ENCODE results near the gene TEKTIP1. TPM values are rescaled to one million over a fixed set of nuclear protein-coding genes. Genes with fewer than 3 reads are reported as not detected.
A peak's percentile ranks its signal among the peaks of the same experiment; 100 is the strongest.

The TEKTIP1 gene
- total and polyA plus RNA-seq, 9 of the 15 experiments (the other 6 are each of a cell fraction or from before 2014, with no cell fraction given), result 0.66 TPM; not detected in 8

- TF ChIP-seq, protein P1, sequence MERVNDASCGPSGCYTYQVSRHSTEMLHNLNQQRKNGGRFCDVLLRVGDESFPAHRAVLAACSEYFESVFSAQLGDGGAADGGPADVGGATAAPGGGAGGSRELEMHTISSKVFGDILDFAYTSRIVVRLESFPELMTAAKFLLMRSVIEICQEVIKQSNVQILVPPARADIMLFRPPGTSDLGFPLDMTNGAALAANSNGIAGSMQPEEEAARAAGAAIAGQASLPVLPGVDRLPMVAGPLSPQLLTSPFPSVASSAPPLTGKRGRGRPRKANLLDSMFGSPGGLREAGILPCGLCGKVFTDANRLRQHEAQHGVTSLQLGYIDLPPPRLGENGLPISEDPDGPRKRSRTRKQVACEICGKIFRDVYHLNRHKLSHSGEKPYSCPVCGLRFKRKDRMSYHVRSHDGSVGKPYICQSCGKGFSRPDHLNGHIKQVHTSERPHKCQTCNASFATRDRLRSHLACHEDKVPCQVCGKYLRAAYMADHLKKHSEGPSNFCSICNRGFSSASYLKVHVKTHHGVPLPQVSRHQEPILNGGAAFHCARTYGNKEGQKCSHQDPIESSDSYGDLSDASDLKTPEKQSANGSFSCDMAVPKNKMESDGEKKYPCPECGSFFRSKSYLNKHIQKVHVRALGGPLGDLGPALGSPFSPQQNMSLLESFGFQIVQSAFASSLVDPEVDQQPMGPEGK (CRISPR knock-in tag; IDR thresholded peaks at IDR 0.05; ENCODE audit: borderline replicate concordance), result no peak
- no peak for TF ChIP-seq ZNF444 (CRISPR knock-in tag; IDR thresholded peaks at IDR 0.05)
- TF ChIP-seq, protein P2, sequence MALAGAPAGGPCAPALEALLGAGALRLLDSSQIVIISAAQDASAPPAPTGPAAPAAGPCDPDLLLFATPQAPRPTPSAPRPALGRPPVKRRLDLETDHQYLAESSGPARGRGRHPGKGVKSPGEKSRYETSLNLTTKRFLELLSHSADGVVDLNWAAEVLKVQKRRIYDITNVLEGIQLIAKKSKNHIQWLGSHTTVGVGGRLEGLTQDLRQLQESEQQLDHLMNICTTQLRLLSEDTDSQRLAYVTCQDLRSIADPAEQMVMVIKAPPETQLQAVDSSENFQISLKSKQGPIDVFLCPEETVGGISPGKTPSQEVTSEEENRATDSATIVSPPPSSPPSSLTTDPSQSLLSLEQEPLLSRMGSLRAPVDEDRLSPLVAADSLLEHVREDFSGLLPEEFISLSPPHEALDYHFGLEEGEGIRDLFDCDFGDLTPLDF (CRISPR knock-in tag; IDR thresholded peaks at IDR 0.05), result no peak
- TF ChIP-seq ZNF175 (CRISPR knock-in tag; IDR thresholded peaks at IDR 0.05; ENCODE audit: low read depth), result no peak
- TF ChIP-seq, protein P3, sequence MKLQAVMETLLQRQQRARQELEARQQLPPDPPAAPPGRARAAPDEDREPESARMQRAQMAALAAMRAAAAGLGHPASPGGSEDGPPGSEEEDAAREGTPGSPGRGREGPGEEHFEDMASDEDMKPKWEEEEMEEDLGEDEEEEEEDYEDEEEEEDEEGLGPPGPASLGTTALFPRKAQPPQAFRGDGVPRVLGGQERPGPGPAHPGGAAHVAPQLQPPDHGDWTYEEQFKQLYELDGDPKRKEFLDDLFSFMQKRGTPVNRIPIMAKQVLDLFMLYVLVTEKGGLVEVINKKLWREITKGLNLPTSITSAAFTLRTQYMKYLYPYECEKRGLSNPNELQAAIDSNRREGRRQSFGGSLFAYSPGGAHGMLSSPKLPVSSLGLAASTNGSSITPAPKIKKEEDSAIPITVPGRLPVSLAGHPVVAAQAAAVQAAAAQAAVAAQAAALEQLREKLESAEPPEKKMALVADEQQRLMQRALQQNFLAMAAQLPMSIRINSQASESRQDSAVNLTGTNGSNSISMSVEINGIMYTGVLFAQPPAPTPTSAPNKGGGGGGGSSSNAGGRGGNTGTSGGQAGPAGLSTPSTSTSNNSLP (IDR thresholded peaks at IDR 0.05; ENCODE audit: borderline replicate concordance, low read depth, low read length), result no peak
- TF ChIP-seq CC2D1A (IDR thresholded peaks at IDR 0.05), result peak; percentile 69
- TF ChIP-seq CHD1 (IDR thresholded peaks at IDR 0.05; ENCODE audit: low read length), result no peak
- TF ChIP-seq RFX1 (IDR thresholded peaks at IDR 0.05), result no peak
- TF ChIP-seq HNRNPK (IDR thresholded peaks at IDR 0.05; ENCODE audit: low read depth, low read length, poor library complexity, severe bottlenecking), result no peak
- no peak for TF ChIP-seq ZNF121 (CRISPR knock-in tag; conservative IDR thresholded peaks at IDR 0.05)
- TF ChIP-seq GABPB1 (CRISPR knock-in tag; IDR thresholded peaks at IDR 0.05), result no peak
- TF ChIP-seq SIX5 (IDR thresholded peaks at IDR 0.05; ENCODE audit: borderline replicate concordance in 1 of 2, insufficient read depth in 1 of 2, low read depth in 1 of 2, low read length in 2 of 2), result no peak
- TF ChIP-seq RREB1 (CRISPR knock-in tag; IDR thresholded peaks at IDR 0.05), result no peak
These were observed 6.0 kb downstream of the TEKTIP1 start (continued) for GRCh38 chr19:3544742-3545668.

All from K562 (cell line).